CD4-positive, alpha-beta T cell treated with Interferon alpha-2 for 1 hour (primary cell): ENCODE results near the gene NSD2.
"Not testable (repeated sequence)": the region's sequence is repeated elsewhere in the genome, so short reads cannot be mapped to it uniquely, and the experiment has no call there.

Source experiments
- DNase-seq, 2 donors: peaks; one replicate each; pipeline ENCODE4 v3.0.0-alpha.2; 2020 to 2022

The NSD2 gene

GRCh38 chr4:1842339-1842895 lies 28.8 kb upstream of the NSD2 start:
- no peak for DNase-seq

DNA sequence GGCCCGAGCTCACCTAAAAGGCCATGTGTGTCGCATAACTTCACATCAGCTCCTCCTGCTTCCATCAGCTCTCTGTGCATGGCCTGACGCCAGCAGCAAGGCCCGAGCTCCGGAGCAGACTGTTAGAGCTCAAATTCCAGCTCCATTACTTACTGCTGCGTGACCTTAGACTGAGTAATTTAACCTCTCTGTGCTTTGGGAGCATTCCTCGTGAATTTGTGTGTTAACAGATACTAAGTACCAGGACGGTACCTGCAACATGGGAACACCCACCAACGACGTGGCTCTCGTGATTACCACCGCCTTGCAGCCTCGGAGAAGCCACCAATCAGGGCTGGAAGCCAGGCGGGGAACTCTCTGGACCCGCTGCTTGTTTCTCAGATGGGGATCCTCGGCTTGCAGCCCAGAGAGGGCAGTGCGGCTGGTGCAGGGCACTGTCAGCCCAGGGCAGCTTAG lies 28.2 kb upstream of the NSD2 start:
- DNase-seq, result no peak

GRCh38 chr4:1843852-1844251 lies 27.3 kb upstream of the NSD2 start:
- no peak for DNase-seq

- DNase-seq, result not testable (repeated sequence)
Observed at GRCh38 chr4:1844618-1845017, 26.6 kb upstream of the NSD2 start.

DNA sequence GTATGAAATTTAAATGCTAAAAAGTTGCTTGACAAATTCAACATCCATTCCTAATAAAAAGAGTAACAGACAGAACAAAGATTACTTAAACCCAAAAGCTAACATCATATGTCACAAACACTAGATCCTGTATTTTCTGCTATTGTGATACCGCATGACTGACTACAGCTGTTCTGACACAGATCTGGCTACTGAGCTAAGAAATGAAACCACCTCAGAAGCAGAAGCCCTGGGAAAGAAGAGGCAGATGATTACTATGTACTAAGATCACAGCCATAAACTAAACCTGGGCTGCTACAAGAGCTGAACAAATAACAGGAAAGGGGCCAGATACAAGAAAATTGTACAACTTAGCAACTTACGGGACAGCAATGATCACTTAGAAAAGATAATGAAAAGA lies 24.6 kb upstream of the NSD2 start:
- no peak for DNase-seq

DNA sequence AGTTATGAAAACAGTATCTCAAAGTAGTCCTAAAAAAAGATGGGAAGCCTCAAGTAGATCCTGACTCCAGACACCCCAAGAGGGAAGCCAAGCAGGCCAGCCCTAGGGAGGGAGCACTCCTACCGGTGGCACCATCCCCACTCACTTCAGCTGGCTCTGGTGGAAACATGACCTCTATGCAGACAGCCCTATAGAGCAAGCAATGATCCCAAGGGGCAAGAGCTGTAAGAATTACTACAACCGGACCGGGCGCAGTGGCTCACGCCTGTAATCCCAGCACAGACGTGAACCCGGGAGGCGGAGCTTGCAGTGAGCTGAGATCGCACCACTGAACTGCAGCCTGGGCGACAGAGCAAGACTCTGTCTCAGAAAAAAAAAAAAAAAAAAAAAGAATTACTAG lies 20.9 kb upstream of the NSD2 start:
- DNase-seq, result no peak

DNA sequence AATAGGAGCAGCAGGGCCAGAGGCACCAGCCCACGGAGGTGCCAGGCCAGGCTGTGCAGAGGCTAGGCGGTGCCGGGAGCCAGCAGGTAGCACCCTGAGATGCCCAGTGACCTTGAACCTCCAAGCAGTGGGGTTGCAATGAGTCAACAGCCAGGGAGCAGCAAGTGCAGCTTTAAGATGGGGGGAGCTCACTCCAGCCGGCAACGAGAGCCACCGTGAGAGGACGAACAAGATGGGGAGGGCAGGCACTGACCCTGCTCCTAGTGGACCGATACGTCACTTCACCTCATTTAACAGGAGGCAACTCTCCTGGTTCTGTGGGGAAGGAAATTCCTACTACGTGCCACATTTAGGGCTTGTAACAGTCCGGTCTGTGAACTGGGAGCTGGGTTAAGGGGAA lies 20.0 kb upstream of the NSD2 start:
- DNase-seq, result no peak

- DNase-seq, result no peak
Observed at GRCh38 chr4:1851575-1852410, 19.4 kb upstream of the NSD2 start.

DNA sequence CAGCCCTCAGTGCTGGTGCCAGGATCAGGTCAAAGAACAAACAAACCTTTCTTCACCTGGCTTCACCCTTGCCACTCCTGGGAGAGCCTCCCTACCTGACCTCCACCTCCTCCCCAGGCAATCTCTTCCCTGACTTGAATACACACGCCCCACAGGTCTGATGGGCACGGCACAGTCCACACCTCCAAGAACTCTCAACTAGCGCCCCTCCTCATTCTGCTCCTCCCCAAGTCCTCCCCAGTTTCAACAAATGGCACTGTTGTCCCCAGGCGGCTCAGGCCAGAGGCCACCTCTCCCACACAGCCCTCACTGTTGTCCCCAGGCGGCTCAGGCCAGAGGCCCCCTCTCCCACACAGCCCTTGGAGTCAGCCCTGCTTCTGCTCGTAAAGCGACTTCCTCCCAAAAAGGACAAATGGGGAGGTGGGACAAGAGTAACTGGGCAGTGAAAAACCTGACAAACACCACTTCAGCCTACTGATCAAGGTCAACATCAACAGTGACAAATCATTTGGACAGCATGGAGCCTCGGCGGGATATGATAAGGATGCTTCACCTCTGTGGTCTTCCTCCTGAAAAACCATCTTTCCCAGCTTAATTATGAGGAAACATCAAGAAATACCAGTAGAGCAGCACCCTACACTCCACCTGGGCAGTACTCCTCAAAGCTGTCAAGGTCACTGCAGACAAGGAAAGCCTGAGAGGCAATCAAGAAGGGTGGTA lies 18.1 kb upstream of the NSD2 start:
- DNase-seq, result no peak

DNA sequence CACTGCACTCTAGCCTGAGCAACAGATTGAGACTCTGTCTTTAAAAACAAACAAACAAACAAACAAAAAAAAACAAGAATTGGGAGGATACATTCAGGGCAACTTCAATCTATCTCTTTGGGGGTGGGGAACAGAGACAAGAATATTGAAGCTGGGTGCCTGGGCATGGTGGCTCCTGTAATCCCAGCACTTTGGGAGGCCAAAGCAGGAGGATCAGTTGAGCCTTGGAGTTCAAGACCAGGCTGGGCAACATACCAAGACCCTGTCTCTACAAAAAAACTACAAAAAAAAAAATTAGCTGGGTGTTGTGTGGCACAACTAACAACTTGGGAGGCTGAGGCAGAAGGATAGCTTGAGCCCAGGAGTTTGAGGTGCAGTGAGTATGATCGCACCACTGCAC lies 16.4 kb upstream of the NSD2 start:
- DNase-seq, result no peak

- peak in 1 of 2 donors; percentile 13 for DNase-seq
Observed at GRCh38 chr4:1855333-1856070, 15.7 kb upstream of the NSD2 start.

DNA sequence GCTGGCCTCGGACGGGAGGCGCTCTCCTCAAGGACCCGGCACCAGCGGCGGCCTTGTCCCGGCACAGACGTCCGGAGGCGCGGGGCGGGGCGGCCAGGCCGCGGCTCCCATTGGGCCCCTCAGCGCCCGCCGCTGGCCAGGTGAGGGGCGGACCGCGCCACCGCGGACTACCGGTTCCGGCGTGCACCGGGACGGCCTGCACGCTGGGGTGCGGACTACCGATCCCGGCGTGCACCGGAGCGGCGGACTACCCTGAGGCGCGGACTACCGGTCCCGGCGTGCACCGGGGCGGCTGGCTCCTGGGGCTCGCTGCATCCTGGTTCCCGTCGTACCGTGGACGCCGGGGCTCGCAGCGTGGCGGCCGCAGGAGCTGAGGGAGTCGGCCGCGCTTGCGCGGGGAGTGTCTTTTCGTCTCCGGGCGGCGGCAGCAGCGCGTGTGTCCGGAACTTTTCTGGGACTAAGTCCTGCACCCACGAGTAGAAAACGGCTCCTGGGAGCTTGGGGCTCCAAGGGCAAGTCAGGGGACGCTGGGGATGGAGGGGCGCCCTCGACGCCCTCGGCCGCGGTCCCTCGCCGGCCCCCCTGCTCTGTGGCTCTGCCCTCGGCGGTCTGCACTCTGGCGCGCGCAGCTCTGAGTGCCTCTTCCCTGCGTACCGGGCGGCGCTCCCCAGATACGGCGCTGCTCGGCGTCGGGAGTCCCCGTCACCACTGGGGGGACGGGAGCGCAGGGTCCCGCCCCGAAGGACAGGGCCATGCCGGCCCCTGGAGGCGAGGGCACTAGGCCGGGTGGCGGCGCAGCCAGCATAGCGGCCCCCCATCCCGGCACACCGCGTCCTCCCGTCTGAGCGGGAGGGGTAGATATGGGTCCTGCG lies 14.9 kb upstream of the NSD2 start, which contains the start of gene LETM1:
Gene LETM1 (minus strand): TSS at position 86 of the 872 bp plus-strand sequence. CDS start 206 bp downstream, outside the sequence.
- DNase-seq, result peak; percentile 92 to 95

DNA sequence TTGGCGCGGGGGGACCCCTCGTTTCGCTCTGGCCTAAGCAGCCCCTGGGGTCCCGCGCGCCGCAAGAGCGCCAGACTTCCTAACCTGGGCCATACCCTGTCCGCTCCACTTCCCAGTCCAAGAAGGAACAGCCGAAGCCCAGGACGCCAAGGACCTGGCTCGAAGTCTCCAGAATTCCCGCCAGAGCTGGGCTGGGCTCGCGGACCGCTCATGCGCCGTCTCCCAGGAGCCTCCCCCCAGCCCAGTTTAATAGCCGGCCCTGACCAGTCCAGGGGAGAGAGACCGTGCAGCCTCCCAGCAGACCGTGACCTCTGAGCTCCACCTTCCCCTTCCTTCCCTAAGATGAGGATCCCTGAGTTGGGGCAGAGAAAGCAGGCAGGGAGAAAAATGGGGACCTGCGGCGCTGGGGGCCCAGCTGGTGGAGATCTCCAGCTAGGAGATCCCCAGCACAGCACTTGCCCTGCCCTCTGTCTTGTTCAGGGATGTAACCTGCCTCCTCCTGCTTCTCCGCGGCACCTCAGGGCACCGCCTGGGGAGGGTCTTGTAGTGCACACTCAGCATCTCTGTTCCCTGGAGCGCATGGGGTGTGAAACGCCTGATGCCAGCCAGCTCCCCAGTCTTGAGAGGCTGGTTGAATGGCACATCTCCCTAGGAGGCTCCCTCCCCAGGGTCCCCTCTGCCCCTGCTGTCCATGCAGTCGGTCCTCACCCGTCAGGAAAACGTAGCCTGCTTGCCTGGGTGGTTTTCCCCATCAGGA lies 14.1 kb upstream of the NSD2 start:
- no peak for DNase-seq

- no peak for DNase-seq
Observed at GRCh38 chr4:1857931-1858330, 13.3 kb upstream of the NSD2 start.

DNA sequence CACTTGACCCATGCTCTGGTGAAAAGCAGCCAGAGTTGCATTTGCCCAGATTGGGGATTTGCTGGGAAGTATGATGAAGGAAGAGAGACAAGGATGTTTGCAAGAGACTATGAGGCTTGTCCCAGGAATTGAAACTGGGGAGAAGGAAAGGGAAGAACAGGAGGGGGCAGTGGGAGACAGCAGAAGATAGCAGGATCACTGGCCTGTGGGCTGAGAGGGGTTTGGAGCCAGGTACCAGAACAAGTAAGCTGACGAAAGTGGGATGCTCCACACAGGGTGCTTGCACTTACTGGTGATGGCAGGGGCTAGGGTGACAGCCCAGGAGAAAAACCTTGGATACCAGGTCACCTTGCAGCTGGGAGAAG lies 11.8 kb upstream of the NSD2 start:
- no peak for DNase-seq

DNA sequence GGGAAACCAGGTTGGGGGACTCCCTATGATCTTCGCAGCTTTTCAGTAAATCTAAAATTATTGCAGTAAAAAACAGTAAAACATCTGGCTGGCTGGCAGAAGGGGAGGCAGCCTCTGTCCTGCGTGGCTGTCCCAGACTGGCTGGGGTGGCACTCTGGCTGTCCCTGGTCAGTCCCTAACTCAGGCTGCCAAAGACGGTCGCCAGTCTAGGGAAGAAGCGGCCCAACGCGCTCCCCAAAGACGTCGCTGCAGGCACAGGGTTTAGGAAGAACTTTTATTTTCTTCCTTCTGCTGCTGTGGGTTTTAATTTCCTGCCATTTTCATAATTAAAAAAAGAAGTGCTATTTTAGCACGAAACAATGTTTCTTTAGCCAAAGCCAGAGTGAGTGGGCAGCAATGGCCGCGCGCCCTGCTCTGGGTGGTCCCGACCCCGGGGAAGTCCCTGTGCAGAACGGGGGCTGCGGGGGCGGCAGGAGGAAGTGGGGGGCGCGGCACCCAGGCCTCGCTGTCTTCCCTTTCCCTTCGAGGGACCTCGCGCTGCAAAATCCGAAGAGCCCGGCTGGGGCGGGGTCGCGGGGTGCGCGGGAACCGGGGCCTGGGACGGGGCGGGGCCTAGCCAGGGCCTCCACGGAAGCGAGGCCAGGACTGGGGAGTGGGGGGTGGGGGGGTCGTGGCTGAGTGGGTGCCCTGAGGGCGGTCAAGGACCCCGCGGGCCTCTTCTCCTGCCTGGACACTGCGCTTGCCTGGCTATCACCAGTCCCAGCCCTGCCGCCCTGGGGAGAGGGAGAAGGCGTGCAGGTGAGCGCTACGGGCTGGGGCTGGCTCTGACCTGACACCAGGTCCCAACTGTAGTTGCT lies 8.9 kb upstream of the NSD2 start:
- DNase-seq, result peak in 1 of 2 donors; percentile 21

DNA sequence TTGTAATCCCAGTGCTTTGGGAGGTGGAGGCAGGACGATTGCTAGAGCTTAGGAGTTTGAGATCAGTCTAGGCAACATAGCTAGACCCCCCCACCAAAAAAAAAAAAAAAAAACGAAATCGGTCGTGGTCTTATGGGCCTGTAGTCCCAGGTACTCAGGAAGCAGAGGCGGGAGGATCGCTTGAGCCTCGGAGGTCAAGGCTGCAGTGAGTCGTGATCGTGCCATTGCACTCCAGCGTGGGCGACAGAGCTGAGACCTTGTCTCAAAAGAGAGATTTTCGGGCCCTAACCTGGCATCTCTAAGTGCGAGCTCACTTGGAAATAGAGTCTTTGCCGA lies 8.3 kb upstream of the NSD2 start:
- DNase-seq, result no peak

DNA sequence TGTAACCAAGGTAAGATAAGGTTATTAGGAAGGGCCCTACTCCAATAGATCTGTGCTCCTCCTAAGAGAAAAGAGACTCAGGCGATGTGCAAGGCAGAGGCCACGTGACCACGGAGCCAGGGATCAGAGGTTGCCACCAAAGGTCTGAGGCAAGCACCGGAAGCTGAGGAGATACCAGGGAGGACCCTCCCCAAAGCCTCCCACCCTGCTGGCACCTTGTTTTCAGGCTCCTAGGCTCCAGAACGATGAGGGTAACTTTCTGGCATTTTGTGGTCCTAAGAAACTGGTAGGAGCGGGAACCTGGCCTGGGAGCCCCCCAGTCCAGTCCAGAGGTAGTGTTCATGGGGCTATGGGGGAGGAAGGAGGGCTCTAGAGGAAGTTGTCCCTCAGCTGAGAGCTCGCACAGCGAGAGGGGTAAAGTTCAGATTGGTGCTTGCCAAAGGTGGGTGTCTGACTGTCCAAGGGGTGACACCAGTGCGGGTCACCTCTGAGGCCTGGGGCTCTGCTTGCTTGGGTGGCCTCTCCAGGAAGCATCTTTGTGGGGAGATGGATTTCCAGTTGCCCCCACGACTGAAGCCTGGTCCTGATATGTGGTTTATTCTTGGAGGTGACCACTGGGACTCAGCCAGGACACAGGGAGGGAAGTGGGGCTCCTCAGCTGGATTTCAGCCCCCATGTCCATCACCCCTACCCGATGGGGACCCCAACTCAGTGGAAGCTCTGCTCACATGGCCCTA lies 7.7 kb upstream of the NSD2 start:
- no peak for DNase-seq

DNA sequence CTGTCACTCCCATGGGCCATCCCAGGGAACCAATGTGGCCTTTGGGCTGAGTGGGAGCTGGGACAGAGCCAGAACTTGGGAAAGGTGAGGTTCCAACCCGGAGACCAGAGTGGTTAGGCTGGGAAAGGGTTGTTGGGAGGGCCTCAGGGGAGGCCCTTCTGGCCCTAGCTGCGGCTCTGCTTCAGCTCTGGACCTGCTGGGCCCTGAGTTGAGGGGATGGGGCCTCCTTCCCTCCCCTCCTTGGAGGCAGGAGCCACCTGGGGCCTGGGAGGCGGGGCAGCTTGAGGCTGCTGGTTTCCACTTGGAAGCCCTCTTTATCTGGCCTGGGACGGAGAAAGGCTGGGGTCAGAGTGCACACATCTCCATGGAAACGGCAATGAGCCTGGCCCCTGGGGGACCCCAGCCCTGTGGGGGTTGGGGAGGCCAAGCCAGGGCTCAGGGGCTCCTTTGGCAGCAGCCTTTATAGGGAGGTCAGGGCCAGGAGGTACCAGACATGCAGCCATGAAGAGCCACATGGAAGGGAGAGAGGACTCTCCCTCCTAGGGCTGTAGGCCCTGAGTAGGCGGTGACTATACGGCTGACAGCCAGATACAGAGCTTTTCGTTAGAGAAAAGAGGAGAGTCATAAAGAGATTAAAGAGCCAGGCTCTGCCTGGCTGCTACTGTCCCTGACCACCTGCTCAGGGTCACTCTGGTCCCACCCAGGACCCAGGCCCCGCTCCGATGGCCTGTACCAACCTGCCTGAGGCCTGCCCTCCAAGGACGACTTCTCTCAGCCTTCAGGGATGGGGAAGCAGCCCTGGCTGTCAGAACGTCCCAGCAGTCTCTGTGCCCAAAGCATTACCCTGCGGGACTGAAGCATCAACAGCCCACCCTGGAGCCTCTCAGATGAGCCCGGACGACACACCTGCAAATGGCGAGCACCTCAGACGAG lies 6.9 kb upstream of the NSD2 start:
- DNase-seq, result no peak
